Liver (tissue), 9 donors: ENCODE measurements around the gene KAZN. TPM values are rescaled to one million over a fixed set of nuclear protein-coding genes. Genes with fewer than 3 reads are reported as not detected.

Source experiments
- DNase-seq: peaks from one replicate; pipeline ENCODE4 v3.0.0-alpha.2; 2017; ENCODE audit warnings: low spot score
- H3K27ac ChIP-seq, 2 donors: one replicate each; pipeline ENCODE4 v1.7.0; 2013; ENCODE audit warnings: inconsistent platforms in 2 of 2, low read length in 2 of 2, control low read depth in 1 of 2, low read depth in 1 of 2, mild to moderate bottlenecking in 1 of 2
- H3K27me3 ChIP-seq, 4 donors: one replicate each; pipeline versions ENCODE4 v1.6.1 to v1.7.0; 2013; ENCODE audit warnings: low read length in 3 of 4, inconsistent platforms in 1 of 4, mild to moderate bottlenecking in 1 of 4, moderate library complexity in 1 of 4; ENCODE audit not compliant: control insufficient read depth in 4 of 4, insufficient read depth in 4 of 4
- H3K36me3 ChIP-seq, 4 donors: one replicate each; pipeline versions ENCODE4 v1.6.1 to v1.7.0; 2013; ENCODE audit warnings: low read length in 3 of 4, mild to moderate bottlenecking in 3 of 4, low read depth in 1 of 4, moderate library complexity in 1 of 4; ENCODE audit not compliant: control insufficient read depth in 4 of 4, insufficient read depth in 3 of 4
- H3K4me1 ChIP-seq, 4 donors: one replicate each; pipeline versions ENCODE4 v1.6.1 to v1.7.0; 2013; ENCODE audit warnings: low read length in 3 of 4, mild to moderate bottlenecking in 3 of 4, moderate library complexity in 1 of 4; ENCODE audit not compliant: control insufficient read depth in 4 of 4, insufficient read depth in 4 of 4
- H3K4me3 ChIP-seq, 3 donors: one replicate each; pipeline versions ENCODE4 v1.6.1 to v1.7.0; 2013; ENCODE audit warnings: low read length in 3 of 3, control low read depth in 1 of 3, low read depth in 1 of 3, mild to moderate bottlenecking in 1 of 3
- H3K9ac ChIP-seq, 2 donors: one replicate each; pipeline ENCODE4 v1.7.0; 2013; ENCODE audit warnings: low read length in 2 of 2, mild to moderate bottlenecking in 2 of 2, moderate library complexity in 2 of 2, control low read depth in 1 of 2, low read depth in 1 of 2
- H3K9me3 ChIP-seq, 4 donors: one replicate each; pipeline versions ENCODE4 v1.6.1 to v1.7.0; 2013; ENCODE audit warnings: low read length in 3 of 4; ENCODE audit not compliant: control insufficient read depth in 4 of 4
- FOXA1 ChIP-seq: IDR thresholded peaks from 2 replicates; pipeline ENCODE4 v1.6.1; 2016; ENCODE audit warnings: antibody characterized with exemption
- GABPA ChIP-seq, 2 donors: IDR thresholded peaks in 1 of 2; conservative IDR thresholded peaks in 1 of 2; 2 replicates each; pipeline ENCODE4 v1.6.1; 2016; ENCODE audit warnings: antibody characterized with exemption in 2 of 2, mild to moderate bottlenecking in 1 of 2, moderate library complexity in 1 of 2
- HNF4G ChIP-seq: IDR thresholded peaks from 2 replicates; pipeline ENCODE4 v1.6.1; 2016; ENCODE audit warnings: antibody characterized with exemption
- NR2F2 ChIP-seq: IDR thresholded peaks from 2 replicates; pipeline ENCODE4 v1.6.1; 2016; ENCODE audit warnings: antibody characterized with exemption
- RAD21 ChIP-seq, 2 donors: IDR thresholded peaks; 2 replicates each; pipeline ENCODE4 v1.6.1; 2016; ENCODE audit warnings: antibody characterized with exemption in 2 of 2, mild to moderate bottlenecking in 2 of 2
- TAF1 ChIP-seq: conservative IDR thresholded peaks from 2 replicates; pipeline ENCODE4 v1.6.1; 2016; ENCODE audit warnings: antibody characterized with exemption, mild to moderate bottlenecking
- YY1 ChIP-seq: IDR thresholded peaks from 2 replicates; pipeline ENCODE4 v1.6.1; 2016; ENCODE audit warnings: antibody characterized with exemption, mild to moderate bottlenecking
- ZBTB33 ChIP-seq: IDR thresholded peaks from 2 replicates; pipeline ENCODE4 v1.6.1; 2016; ENCODE audit warnings: antibody characterized with exemption
- WGBS: extraction: QIAGEN DNeasy Blood & Tissue Kit; methylation state at CpG from one replicate; pipeline ENCODE4 v1.1.7; 2013; 5-methylcytosine and 5-hydroxymethylcytosine counted together
- polyA plus RNA-seq, 2 donors: library from polyadenylated mRNA; stranded (reverse) in 1 of 2; unstranded in 1 of 2; fragments of 200-250 nt in 1 of 2; fragments of >200 nt in 1 of 2; fragmentation: Nextera tagmentation in 1 of 2; extraction: Ambion mirVana in 1 of 2; gene quantifications; one replicate each; pipeline versions ENCODE4 v1.2.1 to v1.2.3, GENCODE V29; 2013 to 2015
- total RNA-seq, 2 donors: library from RNA; depleted of rRNA; stranded (reverse); fragments of >200 nt; gene quantifications; one replicate each; pipeline ENCODE4 v1.2.3, GENCODE V29; 2014
- TF ChIP-seq, protein P1 (sequence below): fragments of 150-350 bp; IDR thresholded peaks from 2 replicates; pipeline ENCODE4 v1.5.1; 2017; ENCODE audit warnings: improper control_type of control experiment, low read depth, low read length; ENCODE audit not compliant: missing input control
- TF ChIP-seq, protein P2 (sequence below): IDR thresholded peaks from 2 replicates; pipeline ENCODE4 v1.6.1; 2016; ENCODE audit warnings: antibody characterized with exemption
- TF ChIP-seq, protein P3 (sequence below): IDR thresholded peaks from 2 replicates; pipeline ENCODE4 v1.6.1; 2016; ENCODE audit warnings: antibody characterized with exemption
- donor health status: healthy.
- donor health status: healthy.
- donor health status: healthy.
- donor health status: healthy.
- donor health status: healthy.

Gene KAZN
- total and polyA plus RNA-seq, 4 donors = 1.9 to 6.9 (median 2.4) TPM

- WGBS = 59% methylated on average over 12 of the region's 12 CpGs
- no peak overlapping the region for H3K27ac ChIP-seq
- TF ChIP-seq, protein P1, sequence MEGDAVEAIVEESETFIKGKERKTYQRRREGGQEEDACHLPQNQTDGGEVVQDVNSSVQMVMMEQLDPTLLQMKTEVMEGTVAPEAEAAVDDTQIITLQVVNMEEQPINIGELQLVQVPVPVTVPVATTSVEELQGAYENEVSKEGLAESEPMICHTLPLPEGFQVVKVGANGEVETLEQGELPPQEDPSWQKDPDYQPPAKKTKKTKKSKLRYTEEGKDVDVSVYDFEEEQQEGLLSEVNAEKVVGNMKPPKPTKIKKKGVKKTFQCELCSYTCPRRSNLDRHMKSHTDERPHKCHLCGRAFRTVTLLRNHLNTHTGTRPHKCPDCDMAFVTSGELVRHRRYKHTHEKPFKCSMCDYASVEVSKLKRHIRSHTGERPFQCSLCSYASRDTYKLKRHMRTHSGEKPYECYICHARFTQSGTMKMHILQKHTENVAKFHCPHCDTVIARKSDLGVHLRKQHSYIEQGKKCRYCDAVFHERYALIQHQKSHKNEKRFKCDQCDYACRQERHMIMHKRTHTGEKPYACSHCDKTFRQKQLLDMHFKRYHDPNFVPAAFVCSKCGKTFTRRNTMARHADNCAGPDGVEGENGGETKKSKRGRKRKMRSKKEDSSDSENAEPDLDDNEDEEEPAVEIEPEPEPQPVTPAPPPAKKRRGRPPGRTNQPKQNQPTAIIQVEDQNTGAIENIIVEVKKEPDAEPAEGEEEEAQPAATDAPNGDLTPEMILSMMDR = peak; percentile 44
- TF ChIP-seq FOXA1 (no peak), RAD21 (IDR thresholded peaks at IDR 0.05) (peak; percentile 69 to 76)
- no peaks in the 10 kb centered on the region for H3K9me3 ChIP-seq
- H3K4me1 ChIP-seq = no peaks in the 10 kb centered on the region
- H3K27me3 ChIP-seq = no peaks in the 10 kb centered on the region
- no peak overlapping the region for H3K9ac ChIP-seq
- peak; percentile 71 for DNase-seq
- no peaks in the 10 kb centered on the region for H3K36me3 ChIP-seq
- H3K4me3 ChIP-seq = no peak overlapping the region
Measured at GRCh38 chr1:14778898-14779865, 180.7 kb downstream of the KAZN start.

- Histone ChIP-seq H3K27ac (no peak overlapping the region), H3K27me3 (no peaks in the 10 kb centered on the region), H3K9me3 (no peaks in the 10 kb centered on the region), H3K36me3 (no peaks in the 10 kb centered on the region), H3K4me3 (no peak overlapping the region), H3K4me1 (no peaks in the 10 kb centered on the region), H3K9ac (no peak overlapping the region)
- TF ChIP-seq NR2F2 (no peak), GABPA (IDR thresholded peaks at IDR 0.05 in 1 of 2, conservative IDR thresholded peaks at IDR 0.05 in 1 of 2) (no peak), YY1 (no peak), ZBTB33 (no peak), HNF4G (no peak), TAF1 (no peak)
- TF ChIP-seq, protein P2, sequence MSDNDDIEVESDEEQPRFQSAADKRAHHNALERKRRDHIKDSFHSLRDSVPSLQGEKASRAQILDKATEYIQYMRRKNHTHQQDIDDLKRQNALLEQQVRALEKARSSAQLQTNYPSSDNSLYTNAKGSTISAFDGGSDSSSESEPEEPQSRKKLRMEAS = no peak
- TF ChIP-seq, protein P1 = no peak
- TF ChIP-seq, protein P3, sequence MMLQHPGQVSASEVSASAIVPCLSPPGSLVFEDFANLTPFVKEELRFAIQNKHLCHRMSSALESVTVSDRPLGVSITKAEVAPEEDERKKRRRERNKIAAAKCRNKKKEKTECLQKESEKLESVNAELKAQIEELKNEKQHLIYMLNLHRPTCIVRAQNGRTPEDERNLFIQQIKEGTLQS = no peak
- WGBS = 73% methylated on average over 2 of the region's 2 CpGs
- no peak for DNase-seq
Measured at GRCh38 chr1:14780271-14780670, 181.8 kb downstream of the KAZN start.
